NCI-H187 (cell line): ENCODE data around the gene NR2E1.

ENCODE experiments used
- DNase-seq, 2 experiments: peaks; one replicate each; lab custom pipeline; 2025; lab: John Stamatoyannopoulos, UW

Gene NR2E1

GRCh38 chr6:108156180-108156937 lies 9.5 kb upstream of the NR2E1 start:
- DNase-seq: peak; percentile 36 to 50

- no peak for DNase-seq
Observed at GRCh38 chr6:108156938-108157233, 8.9 kb upstream of the NR2E1 start.

- no peak for DNase-seq
Observed at GRCh38 chr6:108157234-108157980, 8.4 kb upstream of the NR2E1 start.

- no peak for DNase-seq
Observed at GRCh38 chr6:108157981-108158525, 7.8 kb upstream of the NR2E1 start.

GRCh38 chr6:108159981-108160380 lies 5.8 kb upstream of the NR2E1 start:
- no peak for DNase-seq

- no peak for DNase-seq
Observed at GRCh38 chr6:108161724-108162282, 4.0 kb upstream of the NR2E1 start.

- no peak for DNase-seq
Observed at GRCh38 chr6:108163267-108163643, 2.6 kb upstream of the NR2E1 start.

- no peak for DNase-seq
Observed at GRCh38 chr6:108163644-108164542, 1.9 kb upstream of the NR2E1 start.

GRCh38 chr6:108164543-108164814 lies 1.3 kb upstream of the NR2E1 start:
- DNase-seq: no peak

GRCh38 chr6:108164815-108165706 lies 761 bp upstream of the NR2E1 start:
- DNase-seq: no peak

- no peak for DNase-seq
Observed at GRCh38 chr6:108166664-108167448, 1.0 kb downstream of the NR2E1 start.

GRCh38 chr6:108167449-108168089 lies 1.7 kb downstream of the NR2E1 start:
- no peak for DNase-seq

GRCh38 chr6:108168090-108168463 lies 2.3 kb downstream of the NR2E1 start:
- DNase-seq: no peak

- no peak for DNase-seq
Observed at GRCh38 chr6:108168501-108169463, 3.0 kb downstream of the NR2E1 start.

GRCh38 chr6:108169464-108170331 lies 3.9 kb downstream of the NR2E1 start:
- DNase-seq: no peak

GRCh38 chr6:108170332-108171290 lies 4.8 kb downstream of the NR2E1 start:
- no peak for DNase-seq
